Fibroblast of skin of back (primary cell): Measurements from ENCODE around the gene EIF4E3. TPM values are rescaled to one million over a fixed set of nuclear protein-coding genes. Genes with fewer than 3 reads are reported as not detected.
A peak's percentile ranks its signal among the peaks of the same experiment; 100 is the strongest.

Source experiments
- DNase-seq: peaks from one replicate; pipeline ENCODE4 v3.0.0-alpha.2; 2013
- polyA plus RNA-seq, 2 experiments: library from polyadenylated mRNA; unstranded; fragments of 120-200 nt; gene quantifications; one replicate each; pipeline ENCODE4 v1.2.1, GENCODE V29; 2013; ENCODE audit not compliant: insufficient read length in 2 of 2

EIF4E3 gene
- polyA plus RNA-seq (2013, experiment 1 of 2; ENCODE audit: insufficient read length): 5.7 TPM
- polyA plus RNA-seq (2013, experiment 2 of 2; ENCODE audit: insufficient read length): 11.5 TPM

DNA sequence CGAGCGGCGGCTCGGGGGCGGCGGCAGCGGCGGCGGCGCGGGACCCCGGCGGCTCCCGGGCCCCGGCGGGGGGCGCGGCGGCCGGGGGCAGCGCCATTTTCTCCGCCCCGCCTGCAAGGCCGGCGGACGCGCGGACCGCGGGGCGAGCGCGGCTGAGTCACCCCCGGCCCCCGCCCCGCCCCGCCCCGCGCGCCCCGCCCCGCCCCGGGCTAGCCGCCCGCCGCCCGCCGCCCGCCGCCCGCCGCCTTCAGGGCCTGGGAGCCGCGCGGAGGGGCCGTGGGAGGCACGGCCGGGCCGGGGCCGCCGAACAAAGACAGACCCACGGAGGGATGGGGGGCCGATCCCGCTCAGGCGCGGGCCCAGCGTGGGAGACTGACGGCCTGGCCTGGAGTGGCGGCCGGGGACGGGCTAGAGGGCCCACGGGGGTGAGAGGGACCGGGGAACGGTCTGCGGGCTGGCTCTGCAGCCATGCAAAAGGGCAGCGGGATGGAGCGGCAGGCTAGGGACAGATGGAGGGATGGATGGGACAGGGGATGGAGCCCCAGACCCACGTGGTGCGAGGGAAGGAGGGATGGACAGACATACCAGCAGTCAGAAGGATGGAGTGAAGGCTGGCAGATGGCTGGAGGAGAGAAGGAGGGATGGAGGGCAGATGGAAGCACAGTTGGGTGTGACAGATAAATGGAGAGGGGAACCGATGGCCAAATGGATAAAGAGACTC lies at the start of gene EIF4E3:
EIF4E3 (minus strand) TSS at position 132 of the 721 bp plus-strand sequence; CDS start at position 97, 35 bp downstream.
- peak; percentile 46 for DNase-seq

DNA sequence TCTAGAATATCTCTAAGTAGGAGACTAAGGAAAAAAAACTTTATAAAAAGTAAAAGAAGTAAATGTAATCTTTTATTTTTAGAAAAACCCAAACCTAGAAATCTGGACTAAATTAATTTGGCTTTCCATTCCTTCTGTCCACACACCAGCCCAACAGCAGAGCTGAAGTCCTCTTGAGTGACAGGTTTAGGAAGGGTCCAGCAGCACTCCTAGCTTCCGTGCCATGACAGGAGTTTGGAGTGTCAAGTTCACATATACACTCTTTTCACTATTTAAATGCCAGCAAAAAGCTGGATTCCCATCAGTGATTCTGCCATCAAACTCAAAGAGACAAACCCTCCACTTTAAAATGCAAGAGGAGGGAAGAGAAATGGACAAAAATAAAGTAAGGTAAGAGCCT lies 46.7 kb upstream of the EIF4E3 start:
- no peak for DNase-seq

DNA sequence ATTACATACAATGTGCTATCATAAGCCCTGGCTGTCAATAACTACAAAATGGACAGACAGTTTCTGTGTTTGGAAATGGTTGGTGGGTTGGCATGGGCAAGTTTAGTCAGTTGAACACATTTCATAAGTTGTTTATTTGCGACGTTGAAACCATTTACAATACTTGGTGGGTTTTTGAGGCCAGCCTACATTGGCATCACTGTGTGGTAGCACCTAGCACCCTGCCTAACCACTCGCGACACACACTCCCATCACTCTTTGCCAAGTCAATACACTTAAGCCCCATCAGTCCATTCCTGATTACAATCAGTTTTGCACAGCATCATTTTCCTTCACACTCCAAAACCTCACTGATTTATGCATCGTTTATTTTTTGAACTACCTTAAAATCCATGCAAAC lies 45.9 kb upstream of the EIF4E3 start:
- DNase-seq: no peak

DNA sequence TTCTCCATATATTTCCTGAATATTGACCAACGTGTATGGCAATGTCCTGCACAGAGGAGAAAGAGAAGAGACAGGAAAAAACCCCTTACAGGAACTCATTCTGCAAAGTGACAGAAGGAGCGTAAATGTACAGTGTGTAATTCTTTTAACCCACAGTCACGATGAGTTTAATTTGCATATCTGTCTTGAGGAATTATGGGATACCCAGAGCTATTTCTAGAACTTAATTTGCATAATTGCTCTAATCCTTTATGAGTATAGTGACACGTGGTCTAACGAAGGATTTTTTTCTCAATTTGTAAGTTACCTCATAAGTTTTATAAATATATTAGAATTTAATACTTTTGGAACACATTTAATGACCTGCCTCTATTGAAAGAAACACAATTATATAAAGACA lies 38.2 kb upstream of the EIF4E3 start:
- no peak for DNase-seq

DNA sequence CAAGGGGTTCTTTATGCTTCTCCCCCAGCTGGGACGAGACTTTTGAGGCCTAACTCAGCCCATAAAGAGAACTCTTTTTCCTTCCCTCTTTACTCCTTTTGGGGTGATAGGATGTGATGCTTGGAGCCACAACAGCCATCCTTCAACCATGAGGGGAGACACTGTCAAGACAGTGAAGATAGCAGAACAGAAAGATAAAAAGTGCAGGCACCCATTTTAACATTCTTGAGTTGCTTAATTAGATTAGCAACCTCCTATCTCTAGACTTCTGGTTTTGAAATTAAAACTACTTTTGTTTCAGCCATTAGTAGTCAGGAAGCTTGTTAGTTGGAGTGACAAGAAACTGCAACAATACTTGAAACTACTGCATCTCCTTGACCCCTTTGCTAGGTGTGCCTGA lies 34.9 kb upstream of the EIF4E3 start:
- DNase-seq: no peak

DNA sequence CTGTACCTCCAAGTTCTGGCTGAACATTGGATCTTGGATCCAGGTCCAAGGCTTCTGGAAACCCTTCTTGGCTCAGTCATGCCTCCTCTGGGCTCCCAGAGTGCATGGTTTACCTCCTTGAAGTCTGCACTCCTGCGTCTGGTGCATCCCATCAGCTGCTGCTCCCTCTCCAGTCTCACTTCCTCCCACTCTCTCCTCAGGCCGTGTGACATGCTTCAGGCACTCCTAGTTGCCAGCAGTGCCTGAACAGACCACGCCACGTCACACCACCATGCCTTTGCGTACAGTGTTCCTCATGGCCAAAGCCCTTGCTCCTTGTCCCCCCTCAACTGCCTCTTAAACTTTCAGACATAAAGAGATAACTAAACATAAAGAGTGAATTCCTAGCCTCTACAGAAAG lies 34.2 kb upstream of the EIF4E3 start:
- no peak for DNase-seq

DNA sequence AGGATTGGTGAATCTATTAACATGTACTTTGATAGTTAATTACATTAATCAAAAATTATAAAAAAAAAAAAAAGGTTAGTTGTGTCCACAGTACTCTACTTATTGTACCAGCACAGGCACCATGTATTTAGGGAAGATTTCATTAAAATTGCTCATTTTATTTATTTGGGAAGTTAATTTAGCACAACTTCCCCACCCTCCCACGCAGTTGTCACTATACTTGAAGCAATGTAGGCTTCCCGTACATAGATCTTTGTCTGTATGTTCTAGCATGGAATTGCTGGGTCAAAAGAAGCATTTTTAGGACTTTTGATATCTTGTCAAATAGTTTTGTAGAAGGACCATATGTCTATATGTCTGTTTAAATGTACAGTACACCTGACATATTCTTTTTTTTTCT lies 32.9 kb upstream of the EIF4E3 start:
- DNase-seq: no peak

DNA sequence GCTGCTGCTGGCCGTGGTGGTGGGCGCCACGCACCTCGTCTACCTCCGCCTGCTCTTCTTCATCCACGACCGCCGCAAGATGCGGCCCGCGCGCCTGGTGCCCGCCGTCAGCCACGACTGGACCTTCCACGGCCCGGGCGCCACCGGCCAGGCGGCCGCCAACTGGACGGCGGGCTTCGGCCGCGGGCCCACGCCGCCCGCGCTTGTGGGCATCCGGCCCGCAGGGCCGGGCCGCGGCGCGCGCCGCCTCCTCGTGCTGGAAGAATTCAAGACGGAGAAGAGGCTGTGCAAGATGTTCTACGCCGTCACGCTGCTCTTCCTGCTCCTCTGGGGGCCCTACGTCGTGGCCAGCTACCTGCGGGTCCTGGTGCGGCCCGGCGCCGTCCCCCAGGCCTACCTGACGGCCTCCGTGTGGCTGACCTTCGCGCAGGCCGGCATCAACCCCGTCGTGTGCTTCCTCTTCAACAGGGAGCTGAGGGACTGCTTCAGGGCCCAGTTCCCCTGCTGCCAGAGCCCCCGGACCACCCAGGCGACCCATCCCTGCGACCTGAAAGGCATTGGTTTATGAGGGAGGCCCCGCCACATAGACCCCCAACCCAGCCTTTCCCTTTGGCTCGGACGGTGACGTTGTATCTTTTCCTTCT lies 29.5 kb upstream of the EIF4E3 start:
- DNase-seq: no peak

DNA sequence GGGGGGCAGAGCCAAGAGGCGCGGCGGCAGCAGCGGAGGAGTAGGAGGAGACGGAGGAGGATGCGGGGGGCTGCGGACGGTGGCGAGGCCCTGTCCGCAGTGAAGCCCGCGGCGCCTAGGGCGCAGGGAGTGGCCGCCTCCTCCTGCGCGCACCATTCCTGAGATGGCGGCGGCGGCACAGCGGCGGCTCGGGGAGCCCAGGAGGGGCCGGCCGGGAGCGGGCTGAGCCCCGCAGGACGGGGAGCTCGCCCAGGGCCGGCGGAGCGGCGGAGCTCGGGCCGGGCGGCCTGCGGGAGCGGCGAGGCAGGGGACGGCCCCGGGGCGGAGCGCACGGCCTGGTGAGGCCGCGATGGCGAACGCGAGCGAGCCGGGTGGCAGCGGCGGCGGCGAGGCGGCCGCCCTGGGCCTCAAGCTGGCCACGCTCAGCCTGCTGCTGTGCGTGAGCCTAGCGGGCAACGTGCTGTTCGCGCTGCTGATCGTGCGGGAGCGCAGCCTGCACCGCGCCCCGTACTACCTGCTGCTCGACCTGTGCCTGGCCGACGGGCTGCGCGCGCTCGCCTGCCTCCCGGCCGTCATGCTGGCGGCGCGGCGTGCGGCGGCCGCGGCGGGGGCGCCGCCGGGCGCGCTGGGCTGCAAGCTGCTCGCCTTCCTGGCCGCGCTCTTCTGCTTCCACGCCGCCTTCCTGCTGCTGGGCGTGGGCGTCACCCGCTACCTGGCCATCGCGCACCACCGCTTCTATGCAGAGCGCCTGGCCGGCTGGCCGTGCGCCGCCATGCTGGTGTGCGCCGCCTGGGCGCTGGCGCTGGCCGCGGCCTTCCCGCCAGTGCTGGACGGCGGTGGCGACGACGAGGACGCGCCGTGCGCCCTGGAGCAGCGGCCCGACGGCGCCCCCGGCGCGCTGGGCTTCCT lies 28.8 kb upstream of the EIF4E3 start, which contains the start of gene GPR27:
GPR27 (plus strand) TSS at position 155 of the 909 bp plus-strand sequence; CDS start at position 350, 195 bp downstream.
- peak; percentile 58 for DNase-seq

DNA sequence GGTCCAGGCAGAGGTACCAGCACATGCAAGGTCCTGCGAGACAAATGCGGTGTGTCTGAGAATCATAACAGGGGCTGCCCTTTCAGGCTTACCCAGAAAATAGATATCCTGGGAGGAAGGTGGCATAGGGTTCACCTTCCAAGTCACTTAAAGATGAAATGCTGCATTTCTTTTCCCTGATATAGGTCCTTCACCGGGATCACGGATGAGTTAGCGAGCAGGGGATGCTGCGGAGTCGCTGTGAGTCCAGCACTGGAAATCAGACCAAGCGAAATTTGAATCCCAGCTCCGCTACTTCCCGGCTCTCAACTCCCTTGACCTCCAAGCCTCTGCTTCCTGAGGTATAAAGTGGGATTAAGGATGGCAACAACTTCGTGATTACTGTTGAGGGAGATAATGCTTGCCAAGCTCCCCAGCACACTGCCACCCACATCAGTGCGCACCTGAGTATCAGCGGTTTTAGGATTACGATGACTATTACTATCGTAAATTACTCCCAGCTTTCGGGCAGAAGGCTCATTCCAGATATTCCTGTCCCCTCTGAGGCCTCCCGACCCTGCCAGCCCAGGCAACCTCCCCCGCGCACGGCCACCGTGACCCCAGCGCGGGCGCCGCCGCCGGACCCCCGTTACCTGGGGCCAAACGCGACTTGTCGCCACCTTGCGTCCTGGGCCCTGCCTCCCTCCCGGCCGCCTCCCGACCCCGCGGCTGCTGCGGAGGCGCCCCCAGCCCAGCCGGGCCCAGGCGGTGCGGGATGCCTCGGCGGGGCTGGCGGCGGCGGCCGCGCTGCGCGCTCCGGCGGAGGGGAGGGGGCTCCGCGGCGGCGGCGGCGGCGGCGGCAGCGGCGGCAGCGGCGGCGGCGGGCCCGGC lies 27.9 kb upstream of the EIF4E3 start:
- no peak for DNase-seq

DNA sequence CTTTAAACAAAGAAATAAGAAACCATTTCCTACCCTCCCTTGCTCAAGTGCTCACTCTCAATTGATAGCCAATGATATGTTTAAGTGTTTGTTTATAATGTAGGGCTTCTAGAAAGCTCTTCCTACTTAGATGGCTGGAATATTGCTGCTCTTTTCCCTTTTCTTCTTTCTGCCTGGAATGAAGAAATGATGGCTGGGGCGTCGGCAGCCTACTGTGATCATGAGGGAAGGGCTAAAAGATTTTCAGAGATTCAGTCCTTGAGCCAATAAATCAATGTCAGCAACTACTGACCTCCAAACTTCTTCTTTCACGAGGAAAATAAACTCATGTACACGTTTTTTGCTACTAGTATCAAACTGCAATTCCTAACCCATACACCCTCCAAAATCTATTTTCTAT lies 26.4 kb upstream of the EIF4E3 start:
- no peak for DNase-seq

DNA sequence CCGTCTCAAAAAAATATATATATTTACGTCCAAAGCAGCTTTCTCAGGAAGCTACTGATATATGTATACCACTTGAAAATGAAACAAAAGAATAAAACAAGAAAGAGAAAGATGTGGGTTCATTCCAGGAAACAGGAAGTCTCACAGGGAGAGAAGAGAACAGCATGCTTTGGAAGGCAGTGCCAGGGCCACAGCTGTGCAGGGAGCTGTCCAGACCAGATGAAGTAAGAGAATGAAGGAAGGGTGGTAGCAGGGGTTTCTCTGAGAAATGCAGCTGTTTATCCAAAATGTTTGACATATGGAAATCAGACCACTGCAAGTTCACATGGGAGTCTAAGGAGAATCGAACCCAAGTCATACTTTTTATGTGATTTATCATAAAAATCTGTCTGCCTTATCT lies 19.5 kb upstream of the EIF4E3 start:
- no peak for DNase-seq

DNA sequence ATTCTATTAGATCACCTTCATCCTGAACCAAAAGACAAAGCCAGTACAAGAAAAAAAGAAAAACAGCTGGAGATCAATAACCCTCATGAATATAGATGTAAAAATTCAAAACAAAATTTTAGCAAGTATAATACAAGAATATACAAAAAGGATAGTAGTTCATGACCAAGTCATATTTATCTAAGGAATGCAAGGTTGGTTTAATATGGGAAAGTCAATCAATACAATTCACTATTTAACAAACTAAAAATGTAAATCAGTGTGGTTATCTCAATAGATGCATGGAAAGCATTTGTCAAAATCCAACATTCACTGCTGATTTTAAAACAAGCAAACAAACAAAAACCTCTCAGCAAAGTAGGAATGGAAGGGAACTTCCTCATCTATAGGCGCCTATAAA lies 17.4 kb upstream of the EIF4E3 start:
- no peak for DNase-seq

DNA sequence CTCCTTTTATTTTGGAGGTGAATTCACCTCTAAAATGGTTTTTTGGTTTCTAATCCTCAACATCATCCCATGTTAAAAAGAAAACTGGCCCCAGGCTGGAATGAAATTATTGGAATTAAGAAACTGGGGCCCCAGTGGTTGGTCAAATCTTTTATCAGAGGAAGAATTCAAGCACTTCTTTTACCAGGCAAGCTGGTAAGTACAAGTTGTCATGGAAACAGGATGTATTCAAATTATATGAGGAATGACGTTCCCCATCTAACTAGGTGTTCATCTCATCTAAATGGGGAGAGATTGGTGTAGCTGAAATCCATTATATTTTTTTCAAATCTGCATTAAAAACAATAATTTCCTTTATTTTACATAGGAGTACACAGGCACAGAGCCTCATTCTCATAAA lies 9.7 kb upstream of the EIF4E3 start:
- DNase-seq: no peak

DNA sequence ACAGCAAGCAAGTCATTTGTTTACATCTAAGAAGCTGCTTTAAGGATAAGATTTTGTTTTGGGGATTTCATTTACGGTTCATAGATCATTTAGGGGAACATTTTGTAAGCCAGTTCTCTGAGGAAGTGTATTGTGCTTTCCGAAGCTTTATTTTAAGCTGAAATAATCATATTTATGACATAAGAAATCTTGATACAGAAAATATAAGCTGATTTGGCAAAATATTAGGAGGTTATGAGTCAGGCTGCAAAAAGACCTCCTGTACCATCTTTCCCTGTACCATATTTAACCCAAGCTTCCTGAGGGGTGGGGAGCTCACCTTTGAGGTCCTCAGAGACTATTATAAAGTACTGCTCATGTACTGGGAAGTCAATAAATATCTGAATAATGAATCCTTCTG lies 8.1 kb upstream of the EIF4E3 start:
- DNase-seq: no peak

DNA sequence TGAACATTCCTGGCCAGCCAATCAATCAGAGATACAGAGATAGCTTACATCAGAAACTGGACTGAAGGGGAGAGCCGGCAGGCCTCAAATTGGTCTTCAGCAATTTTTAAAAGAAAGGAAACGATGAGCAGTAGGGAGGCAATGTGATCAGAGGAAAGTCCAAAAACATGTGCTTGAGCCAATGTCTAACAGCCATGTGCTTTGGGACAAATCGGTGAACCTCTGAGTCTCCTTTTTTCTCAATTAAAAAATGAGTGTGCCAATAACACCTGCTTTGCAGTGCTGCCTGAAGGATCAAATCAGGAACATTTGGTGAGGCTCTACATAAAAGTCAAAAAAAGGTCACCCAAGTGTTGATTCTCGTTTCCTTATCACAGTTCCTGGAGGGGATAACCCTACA lies 7.4 kb upstream of the EIF4E3 start:
- no peak for DNase-seq

DNA sequence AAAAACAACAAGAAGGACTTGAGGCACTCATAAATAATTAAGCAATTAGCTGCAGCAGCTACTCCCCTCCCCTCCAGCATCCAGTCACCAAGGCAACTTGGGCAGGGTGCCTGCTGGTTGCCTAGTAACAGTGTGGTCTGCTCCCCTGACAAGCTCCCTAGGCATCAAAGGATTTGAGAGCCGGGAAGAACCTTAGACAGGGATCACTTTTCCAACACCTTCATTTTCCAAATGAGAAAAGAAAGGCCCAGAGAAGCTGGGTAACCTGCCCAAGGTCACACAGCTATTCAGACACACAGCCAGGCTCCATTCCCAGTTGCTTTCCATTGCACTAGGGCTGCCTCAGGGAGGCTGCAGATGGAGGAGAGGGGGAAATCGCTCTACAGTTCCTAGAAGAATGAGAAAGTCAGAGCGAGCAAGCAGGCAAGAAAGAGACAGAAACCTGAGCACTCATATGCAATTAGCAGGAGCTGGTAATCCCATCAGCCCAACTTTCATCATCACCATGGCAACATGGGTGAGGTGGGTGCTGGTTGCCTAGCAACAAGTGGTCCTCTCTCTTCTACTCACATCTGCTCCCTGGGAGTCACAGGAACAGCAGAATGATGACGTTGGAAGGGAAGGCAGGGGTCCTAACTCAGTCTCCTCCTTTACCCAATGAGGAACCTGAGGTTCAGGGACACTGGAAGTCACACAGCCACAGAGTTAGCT lies 3.6 kb upstream of the EIF4E3 start:
- peak; percentile 14 for DNase-seq

DNA sequence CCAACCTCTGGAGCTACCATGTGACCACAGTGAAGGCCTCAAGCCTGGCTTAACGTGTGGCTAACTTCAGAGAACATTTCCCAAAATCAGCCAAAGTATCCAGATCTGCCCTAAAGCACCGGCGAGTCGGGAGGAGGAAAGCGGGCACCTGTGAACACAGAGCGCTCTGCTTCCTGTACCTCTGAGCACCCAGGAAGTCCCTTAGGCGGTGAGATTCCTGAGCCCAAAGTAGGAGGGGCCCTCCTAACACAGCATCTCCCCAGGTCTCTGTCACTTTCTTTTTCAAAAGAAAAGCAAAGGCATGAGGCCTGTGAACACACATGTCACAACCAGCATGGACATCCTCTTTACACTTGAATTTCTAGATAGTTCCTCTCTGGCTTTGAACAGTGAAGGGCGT lies 944 bp upstream of the EIF4E3 start:
- no peak for DNase-seq

DNA sequence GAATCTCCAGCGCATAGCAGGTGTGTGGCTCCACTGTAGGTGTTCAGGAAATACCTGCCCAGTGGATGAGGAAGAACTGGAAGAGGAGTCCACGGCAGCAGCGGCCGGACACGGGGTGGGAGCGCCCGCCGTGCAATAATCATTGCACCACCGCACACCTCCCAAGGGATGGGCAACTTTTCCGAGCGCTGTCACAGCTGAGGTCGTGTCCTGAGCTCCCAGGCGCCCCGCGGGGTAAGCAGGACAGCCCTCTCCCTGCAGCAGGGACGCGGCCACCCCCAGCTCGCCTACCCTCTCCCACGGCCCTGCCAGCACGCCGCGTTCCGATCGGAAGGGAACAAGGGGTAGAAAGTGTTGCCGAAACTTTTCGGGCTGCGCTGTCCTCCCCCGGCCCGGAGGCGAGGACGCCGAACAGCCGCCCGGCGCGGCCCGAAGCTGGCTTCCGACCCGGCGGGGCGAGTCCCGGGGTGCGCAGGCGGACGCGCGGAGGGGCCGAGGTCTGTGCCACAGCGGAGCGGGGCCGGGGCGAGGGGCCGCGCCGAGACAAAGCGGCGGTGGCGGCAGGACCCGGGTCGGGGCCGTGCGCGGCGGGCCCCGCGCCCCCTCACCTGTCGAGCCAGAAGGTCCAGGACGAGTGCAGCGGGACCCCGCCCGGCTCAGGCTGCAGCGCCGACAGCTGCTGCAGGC lies 475 bp downstream of the EIF4E3 start:
- peak; percentile 29 for DNase-seq

DNA sequence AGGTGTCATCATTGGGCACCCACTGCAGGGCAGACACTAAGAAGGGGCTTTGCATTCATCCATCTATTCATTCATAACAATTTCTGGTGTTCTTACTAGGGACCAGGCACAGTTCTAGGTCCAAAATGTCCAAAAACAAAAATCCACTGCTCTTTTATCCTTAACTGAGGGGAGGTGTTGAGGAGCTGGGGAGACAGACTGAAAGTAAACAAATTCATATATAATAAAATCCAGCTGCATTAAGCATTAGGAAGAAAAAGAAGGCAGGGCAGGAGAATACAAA lies 1.1 kb downstream of the EIF4E3 start:
- DNase-seq: no peak
